ENCODE data around the gene SLC39A10.
"Not testable (repeated sequence)": the region's sequence is repeated elsewhere in the genome, so short reads cannot be mapped to it uniquely, and the experiment has no call there.

The SLC39A10 gene

GRCh38 chr2:195671563-195671962 is 14.5 kb downstream of the SLC39A10 start:
- DNase-seq (ENCODE audit: low read depth in 2 of 2) = no peak

GRCh38 chr2:195672674-195673073 is 15.6 kb downstream of the SLC39A10 start:
- no peak for DNase-seq (ENCODE audit: low read depth in 2 of 2)

- no peak for DNase-seq (ENCODE audit: low read depth in 2 of 2)
Measured at GRCh38 chr2:195674491-195675221, 17.6 kb downstream of the SLC39A10 start.

DNA sequence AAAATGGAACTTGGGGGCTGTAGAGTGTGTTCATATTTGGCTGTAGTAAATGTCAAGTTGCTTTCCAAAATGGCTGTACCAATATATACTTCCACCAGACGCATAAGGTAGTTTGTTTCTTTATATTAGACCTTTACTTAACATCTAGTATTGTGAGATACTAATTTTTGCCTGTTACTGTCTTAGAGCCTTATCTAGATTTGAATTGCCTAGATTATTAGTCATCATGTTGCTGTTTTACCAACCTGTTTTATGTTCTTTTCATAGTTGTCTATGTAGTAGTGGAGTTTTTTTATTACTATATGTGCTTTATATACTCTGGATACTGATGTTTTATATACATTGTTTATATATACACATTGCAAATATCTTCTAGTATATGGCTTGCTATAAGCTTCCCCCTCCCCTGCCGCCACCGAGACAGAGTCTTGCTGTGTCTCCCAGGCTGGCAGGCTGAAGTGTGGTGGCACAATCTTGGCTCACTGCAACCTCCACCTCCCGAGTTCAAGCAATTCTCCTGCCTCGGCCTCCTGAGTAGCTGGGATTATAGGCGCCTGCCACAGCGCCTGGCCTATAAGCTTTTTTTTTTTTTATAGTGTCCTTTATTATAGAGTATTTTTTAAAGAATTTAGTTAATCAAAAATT is 18.9 kb downstream of the SLC39A10 start:
- no peak for DNase-seq (ENCODE audit: low read depth in 2 of 2)

GRCh38 chr2:195677290-195677689 is 20.3 kb downstream of the SLC39A10 start:
- DNase-seq (ENCODE audit: low read depth in 2 of 2) = no peak

DNA sequence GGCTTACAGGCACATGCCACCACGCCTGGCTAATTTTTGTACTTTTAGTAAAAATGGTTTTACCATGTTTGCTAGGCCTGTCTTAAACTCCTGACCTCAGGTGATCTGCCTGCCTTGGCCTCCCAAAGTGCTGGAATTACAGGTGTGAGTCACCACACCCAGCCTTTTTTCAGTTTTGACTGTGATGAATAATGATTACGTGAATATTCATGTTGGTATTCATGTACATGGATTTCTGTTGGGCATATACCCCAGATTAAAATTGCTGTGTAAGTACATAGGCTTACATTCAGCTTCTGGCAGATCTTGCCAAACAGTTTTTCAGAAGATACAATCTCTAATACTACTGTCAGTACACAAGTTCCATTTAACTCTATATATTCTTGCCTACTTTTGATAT is 20.9 kb downstream of the SLC39A10 start:
- no peak for DNase-seq (ENCODE audit: low read depth in 2 of 2)

DNA sequence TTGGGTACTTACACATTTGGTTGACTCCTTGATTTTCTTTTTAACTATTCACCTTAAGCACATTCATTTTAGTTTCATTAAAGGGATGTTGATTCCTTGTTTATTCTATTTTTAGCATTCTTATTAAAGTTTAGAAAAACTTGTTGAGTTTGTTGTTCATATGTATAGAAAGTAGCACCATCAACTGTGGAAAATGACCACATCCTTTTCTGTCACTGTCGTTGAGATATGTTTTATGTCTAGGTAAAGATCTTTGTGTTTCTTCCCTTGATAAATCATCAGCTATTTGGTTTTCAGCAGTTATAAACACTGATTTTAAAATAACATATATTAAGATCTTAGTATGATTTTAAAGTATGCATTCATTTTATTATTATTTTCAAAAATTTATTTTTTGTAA is 25.1 kb downstream of the SLC39A10 start:
- no peak for DNase-seq (ENCODE audit: low read depth in 2 of 2)

DNA sequence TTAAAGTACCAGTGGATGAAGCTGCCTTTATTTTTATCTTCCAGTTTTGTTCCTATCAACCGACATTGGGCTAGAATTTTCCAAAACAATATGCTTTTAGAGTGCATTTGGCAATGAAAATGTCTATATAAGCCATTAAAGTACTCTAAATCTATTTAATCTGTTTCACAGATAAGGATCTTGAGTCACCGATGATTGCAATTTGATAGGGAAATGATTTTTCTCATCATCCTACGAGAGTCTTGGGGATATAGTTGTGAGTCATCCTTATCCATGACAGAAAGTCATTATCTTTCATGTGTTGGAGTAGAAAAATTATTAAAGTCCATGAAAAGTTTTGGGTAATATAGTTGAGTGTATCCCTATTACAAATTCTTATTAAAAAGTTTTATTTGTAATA is 26.1 kb downstream of the SLC39A10 start:
- DNase-seq (ENCODE audit: low read depth in 2 of 2) = no peak

DNA sequence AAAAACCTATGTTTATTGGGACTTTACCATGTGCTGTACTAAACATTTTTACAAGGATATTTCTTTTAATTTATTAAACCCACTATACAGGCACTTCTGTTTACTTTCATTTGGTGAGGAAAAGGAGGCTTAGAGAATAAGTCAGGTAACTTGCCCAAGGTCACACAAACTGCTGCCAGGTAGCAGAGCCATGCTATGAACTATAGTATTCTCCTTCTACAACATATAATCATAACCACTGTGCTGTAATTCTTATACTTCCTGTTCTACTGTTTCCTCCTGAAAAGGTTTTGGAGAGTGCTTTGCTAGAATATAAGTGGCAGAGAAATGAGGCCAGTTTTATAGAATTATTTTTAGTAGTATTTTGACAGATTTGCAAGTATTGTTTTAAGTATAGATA is 29.5 kb downstream of the SLC39A10 start:
- DNase-seq (ENCODE audit: low read depth in 2 of 2) = no peak

DNA sequence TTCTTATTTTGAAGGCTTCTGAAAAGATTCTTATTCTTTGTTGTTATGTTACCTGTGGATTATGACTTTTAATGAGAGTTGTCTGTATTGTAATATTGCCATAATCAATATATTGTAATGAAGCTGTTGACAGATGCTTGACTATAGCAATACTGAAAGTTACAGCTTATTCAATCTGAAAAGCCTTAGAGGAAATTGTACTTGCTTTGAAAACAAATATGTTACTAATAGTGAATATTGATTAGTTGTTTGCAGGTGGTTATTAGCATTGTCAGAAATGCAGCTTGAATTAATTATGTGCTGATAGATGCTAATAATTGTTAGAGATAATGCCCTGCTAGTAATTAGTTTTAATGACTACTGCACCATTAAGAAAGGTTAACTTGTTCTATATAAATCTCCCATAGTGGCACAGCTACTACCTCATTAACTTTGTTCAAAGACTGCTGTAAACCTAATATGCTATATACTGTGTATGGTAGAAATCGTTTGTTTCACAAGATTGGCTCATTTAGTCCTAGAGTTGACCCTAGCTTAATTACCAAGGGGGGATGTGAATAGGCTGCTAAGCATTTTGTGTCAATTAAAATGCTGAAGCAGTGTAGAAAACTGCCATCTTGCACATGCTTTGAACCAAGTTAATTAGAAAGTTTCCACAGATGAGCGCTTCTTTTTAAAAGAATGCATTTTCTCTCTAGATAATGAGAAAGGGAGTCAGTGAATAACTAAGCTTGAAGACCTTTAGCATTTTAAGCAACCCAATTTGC is 30.5 kb downstream of the SLC39A10 start:
- DNase-seq (ENCODE audit: low read depth in 2 of 2) = no peak

DNA sequence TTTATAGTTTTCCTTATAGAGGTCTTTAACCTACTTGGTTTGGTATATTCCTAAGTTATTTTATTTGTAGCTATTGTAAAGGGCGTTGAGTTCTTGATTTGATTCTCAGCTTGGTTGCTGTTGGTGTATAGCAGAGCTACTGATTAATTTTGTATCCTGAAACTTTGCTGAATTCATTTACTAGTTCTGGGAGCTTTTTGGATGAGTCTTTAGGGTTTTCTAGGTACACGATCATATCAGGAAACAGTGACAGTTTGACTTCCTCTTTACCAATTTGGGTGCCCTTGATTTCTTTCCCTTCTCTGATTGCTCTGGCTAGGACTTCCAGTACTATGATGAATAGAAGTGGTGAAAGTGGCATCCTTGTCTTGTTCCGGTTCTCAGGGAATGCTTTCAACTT is 35.5 kb downstream of the SLC39A10 start:
- not testable (repeated sequence) for DNase-seq (ENCODE audit: low read depth in 2 of 2)

DNA sequence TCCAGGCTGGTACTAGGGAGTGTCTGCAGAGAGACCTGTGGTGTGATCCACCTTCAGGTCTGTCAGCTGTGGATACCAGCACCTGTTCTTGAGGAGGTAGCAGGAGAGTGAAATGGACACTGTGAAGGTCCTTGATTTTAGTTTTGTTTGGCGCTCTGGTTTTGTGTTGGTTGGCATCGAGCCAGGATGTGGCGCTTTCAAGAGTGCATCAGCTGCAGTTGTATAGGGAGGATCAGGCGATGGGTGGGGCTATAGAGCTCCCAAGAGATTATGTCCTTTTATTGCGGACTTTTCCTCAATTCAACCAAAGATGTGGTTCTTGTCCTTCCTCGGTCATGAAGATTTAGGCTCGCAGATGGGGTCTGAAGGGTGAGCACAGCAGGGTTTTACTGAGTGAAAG is 37.5 kb downstream of the SLC39A10 start:
- DNase-seq (ENCODE audit: low read depth in 2 of 2) = no peak

DNA sequence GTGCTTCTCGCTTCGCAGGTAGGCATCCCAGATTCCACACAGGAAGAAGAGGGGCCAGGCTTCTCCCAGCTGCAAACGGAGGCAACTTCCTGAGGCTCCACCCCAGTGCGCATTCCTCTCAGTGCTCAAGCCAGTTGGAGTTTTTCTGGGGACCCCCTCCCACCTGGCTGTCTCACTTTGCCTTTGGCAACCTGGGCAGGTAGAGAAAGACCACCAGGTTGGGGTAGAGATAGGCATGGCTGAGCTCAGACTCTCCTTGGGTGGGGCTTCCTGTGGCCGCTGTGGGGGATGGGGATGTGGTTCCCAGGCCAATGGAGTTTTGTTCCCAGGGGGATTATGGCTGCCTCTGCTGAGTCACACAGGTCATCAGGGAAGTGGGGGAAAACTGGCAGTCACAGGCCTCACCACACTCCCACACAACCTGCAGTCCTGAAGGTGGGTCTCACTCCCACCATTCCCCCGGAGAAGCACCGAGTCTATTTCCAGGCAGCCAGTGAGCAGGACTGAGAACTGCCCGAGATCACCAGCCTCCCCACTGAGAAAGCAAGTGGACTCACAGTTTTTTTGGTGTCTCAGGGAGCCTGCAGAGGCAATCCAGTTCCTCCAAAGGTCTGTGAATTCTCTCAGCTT is 38.1 kb downstream of the SLC39A10 start:
- no peak for DNase-seq (ENCODE audit: low read depth in 2 of 2)

DNA sequence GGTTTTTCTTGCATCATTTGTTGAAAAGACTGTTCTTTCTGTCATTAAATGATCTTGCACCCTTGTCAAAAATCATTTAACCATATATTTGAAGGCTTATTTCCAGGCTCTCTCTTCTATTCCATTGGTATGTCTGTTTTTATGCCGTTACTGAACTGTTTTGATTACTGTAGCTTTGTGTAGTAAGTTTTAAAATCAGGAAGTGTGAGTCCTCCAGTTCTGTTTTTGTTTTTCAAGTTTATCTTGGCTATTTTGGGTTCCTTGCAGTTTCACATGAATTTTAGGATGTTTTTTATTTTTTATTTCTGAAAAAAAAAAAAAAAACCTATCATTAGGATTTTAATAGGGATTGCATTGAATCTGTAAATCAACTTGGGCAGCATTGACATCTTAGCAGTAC is 39.0 kb downstream of the SLC39A10 start:
- no peak for DNase-seq (ENCODE audit: low read depth in 2 of 2)

GRCh38 chr2:195697681-195698220 is 40.7 kb downstream of the SLC39A10 start:
- DNase-seq (ENCODE audit: low read depth in 2 of 2) = no peak

- DNase-seq (ENCODE audit: low read depth in 2 of 2) = no peak
Measured at GRCh38 chr2:195700480-195700879, 43.5 kb downstream of the SLC39A10 start.

DNA sequence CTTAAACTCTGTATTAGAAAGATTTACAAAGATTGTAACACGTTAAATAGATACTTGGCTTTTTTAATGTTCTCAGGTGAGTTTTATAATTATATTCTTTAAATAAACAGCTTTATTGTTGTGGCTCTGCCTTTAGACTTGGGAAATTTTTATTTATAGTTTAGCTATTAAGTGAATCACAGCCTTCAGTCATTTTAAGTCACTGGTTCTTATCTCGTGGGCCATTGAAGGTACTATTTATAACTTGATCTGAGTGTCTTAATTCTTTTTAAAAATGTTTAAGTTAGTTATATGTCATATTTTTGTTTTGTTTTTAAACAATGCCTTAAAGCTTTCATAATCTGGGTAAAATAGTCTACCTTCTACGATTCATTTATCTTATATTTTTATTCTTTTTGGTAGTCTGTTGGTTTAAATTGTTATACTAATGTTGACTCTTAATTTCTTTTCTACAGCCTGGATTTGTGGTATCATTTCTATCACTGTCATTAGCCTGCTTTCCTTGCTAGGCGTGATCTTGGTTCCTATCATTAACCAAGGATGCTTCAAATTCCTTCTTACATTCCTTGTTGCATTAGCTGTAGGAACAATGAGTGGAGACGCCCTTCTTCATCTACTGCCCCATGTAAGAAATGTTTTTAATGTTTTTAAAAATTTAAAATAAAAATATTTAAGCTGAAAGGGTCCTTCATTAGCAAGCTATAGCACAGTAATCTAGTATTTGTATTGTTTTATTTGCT is 49.3 kb downstream of the SLC39A10 start:
- no peak for DNase-seq (ENCODE audit: low read depth in 2 of 2)

- no peak for DNase-seq (ENCODE audit: low read depth in 2 of 2)
Measured at GRCh38 chr2:195709901-195710806, 53.1 kb downstream of the SLC39A10 start.

DNA sequence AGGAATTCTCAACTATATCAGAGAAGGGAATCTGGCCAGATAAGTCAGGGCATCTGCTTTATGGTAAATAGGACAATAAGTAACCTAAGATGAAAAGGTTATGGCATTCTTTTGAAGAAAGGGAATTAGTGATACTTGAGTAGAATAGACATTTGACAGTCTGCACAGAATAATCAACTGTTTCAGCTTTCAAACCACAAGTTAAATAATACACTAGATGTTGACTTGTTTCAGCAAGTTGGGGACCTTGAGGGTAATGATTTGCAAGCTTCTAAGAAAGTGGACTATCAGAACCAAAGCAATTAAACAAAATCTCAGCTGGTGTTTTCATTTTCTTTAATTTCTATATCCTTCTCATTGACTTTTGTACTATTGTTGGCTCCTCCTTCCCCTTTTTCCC is 54.5 kb downstream of the SLC39A10 start:
- no peak for DNase-seq (ENCODE audit: low read depth in 2 of 2)

DNA sequence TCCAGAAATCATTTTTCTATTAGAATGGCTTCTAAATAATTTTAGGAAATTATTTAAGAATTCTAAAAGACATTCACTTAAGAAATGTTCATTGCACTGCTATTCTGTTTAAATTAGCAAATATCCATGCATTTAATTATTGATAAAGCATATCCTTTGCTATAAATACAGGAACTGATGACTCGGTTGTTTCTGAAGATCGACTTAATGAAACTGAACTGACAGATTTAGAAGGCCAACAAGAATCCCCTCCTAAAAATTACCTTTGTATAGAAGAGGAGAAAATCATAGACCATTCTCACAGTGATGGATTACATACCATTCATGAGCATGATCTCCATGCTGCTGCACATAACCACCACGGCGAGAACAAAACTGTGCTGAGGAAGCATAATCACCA is 59.4 kb downstream of the SLC39A10 start:
- no peak for DNase-seq (ENCODE audit: low read depth in 2 of 2)

Measured in stimulated activated CD8-positive, alpha-beta memory T cell treated with anti-CD3 and anti-CD28 coated beads, Interleukin-7, amount 100 ng/mL, for 4 hours (primary cell).